Spleen (tissue), 13 donors: ENCODE results near the gene HTR2A. TPM values are rescaled to one million over a fixed set of nuclear protein-coding genes. Genes with fewer than 3 reads are reported as not detected.

Experiments
- DNase-seq: peaks from one replicate; pipeline ENCODE4 v3.0.0-alpha.2; 2020
- H3K27ac ChIP-seq, 8 donors: fragments of 200-600 bp; sonication (generic) in 7 of 8; 1 replicate in 4 of 8; 2 replicates in 4 of 8; pipeline versions ENCODE4 v1.5.0 to v1.8.0; 2016 to 2021; ENCODE audit warnings: inconsistent platforms in 4 of 8, mild to moderate bottlenecking in 4 of 8, moderate library complexity in 1 of 8
- H3K27me3 ChIP-seq, 7 donors: fragments of 200-600 bp; sonication (generic) in 6 of 7; replicated peaks in 1 of 7; 1 replicate in 4 of 7; 2 replicates in 3 of 7; pipeline versions ENCODE4 v1.5.0 to v1.8.0; 2016 to 2021; ENCODE audit warnings: inconsistent platforms in 3 of 7, mild to moderate bottlenecking in 1 of 7
- H3K36me3 ChIP-seq, 6 donors: fragments of 200-600 bp; sonication (generic) in 5 of 6; 1 replicate in 4 of 6; 2 replicates in 2 of 6; pipeline versions ENCODE4 v1.5.0 to v1.8.0; 2016 to 2021; ENCODE audit warnings: inconsistent platforms in 2 of 6
- H3K4me1 ChIP-seq, 6 donors: fragments of 200-600 bp; sonication (generic) in 5 of 6; 1 replicate in 3 of 6; 2 replicates in 3 of 6; pipeline versions ENCODE4 v1.5.0 to v1.8.0; 2016 to 2021; ENCODE audit warnings: inconsistent platforms in 3 of 6
- H3K4me3 ChIP-seq, 8 donors: fragments of 200-600 bp; sonication (generic) in 7 of 8; 1 replicate in 4 of 8; 2 replicates in 4 of 8; pipeline versions ENCODE4 v1.5.0 to v1.8.0; 2016 to 2021; ENCODE audit warnings: inconsistent platforms in 4 of 8, mild to moderate bottlenecking in 4 of 8, moderate library complexity in 2 of 8
- H3K9me3 ChIP-seq, 8 donors: fragments of 200-600 bp; sonication (generic) in 7 of 8; 1 replicate in 4 of 8; 2 replicates in 4 of 8; pipeline versions ENCODE4 v1.5.0 to v1.8.0; 2016 to 2021; ENCODE audit warnings: inconsistent platforms in 4 of 8
- CTCF ChIP-seq, 11 experiments: fragments of 200-600 bp in 7 of 11; fragments of 450-650 bp in 4 of 11; sonication (generic) in 4 of 11; IDR thresholded peaks in 8 of 11; conservative IDR thresholded peaks in 3 of 11; 1 replicate in 7 of 11; 2 replicates in 4 of 11; pipeline versions ENCODE4 v1.4.0 to v1.8.0; 2016 to 2021; ENCODE audit warnings: antibody characterized with exemption in 11 of 11, inconsistent platforms in 4 of 11, mild to moderate bottlenecking in 1 of 11
- POLR2A ChIP-seq, 3 donors: fragments of 450-650 bp; IDR thresholded peaks; one replicate each; pipeline ENCODE4 v1.5.1; 2017; ENCODE audit warnings: antibody characterized with exemption in 3 of 3, mild to moderate bottlenecking in 1 of 3
- POLR2AphosphoS5 ChIP-seq, 3 donors: sonication (generic); formaldehyde crosslinking; IDR thresholded peaks; one replicate each; pipeline ENCODE4 v1.5.1; 2017; ENCODE audit warnings: antibody characterized with exemption in 3 of 3
- WGBS, 5 donors: extraction: QIAGEN DNeasy Blood & Tissue Kit in 3 of 5; methylation state at CpG; one replicate each; pipeline versions ENCODE4 v1.1.5 to v1.1.7; 2013 to 2018; 5-methylcytosine and 5-hydroxymethylcytosine counted together
- intact Hi-C: fragments of 100-400 bp; cut with DNase I; formaldehyde crosslinking; loops from one replicate; pipeline ENCODE4 v1.15.0; 2023; ENCODE audit warnings: low total_unique reads
- long read RNA-seq, 2 donors: transcript quantifications; one replicate each; lab custom pipeline, GENCODE V29; 2026
- polyA plus RNA-seq, 3 donors: library from polyadenylated mRNA; stranded (reverse); fragments of 200-250 nt; gene quantifications; one replicate each; pipeline ENCODE4 v1.2.1, GENCODE V29; 2013
- total RNA-seq, 7 donors: library from RNA; depleted of rRNA in 3 of 7; stranded (reverse); fragments of >200 nt in 3 of 7; fragmentation: NEBNext Ultra II Directional in 4 of 7; extraction: Animal tissue kit (Norgen Biotek cat#: 25700) in 4 of 7; gene quantifications; one replicate each; pipeline versions ENCODE4 v1.1.0 to v1.2.1, GENCODE V29; 2016 to 2021
- donor health status: healthy with polysubstance abuse.
- donor health status: DM: no; HTN: no; CAD: no; lungs with moderate emphysema.
- donor health status: DM: no; HTN: no; CAD: no.
- donor health status: Bipolar disorder and iron deficiency.
- donor health status: healthy.
- donor health status: DM: no; HTN: no; CAD: no.
- donor health status: DM: yes; HTN: yes; CAD: no.

HTR2A gene
- total RNA-seq (under 1 TPM in 1 of 7 donors, not detected in 6; 0.07 TPM), polyA plus RNA-seq (under 1 TPM in 2 of 3 donors, not detected in 1; 0.03 to 0.15 TPM)
- long read RNA-seq, donor 1, full-length matches to known transcripts, result 2 of 2 reads
- long read RNA-seq, donor 1, partial matches to known transcripts, result 0 of 2 reads
- long read RNA-seq, donor 1, other reads (novel, unspliced or antisense), result 0 of 2 reads
- long read RNA-seq, donor 2, result 0 reads

GRCh38 chr13:46896341-46897137 lies at the start of gene HTR2A:
Gene HTR2A (minus strand): TSS chr13:46897053. CDS start chr13:46895906, 1,147 bp downstream.
- Histone ChIP-seq H3K27ac (no peak within 1 kb of the TSS), H3K27me3 (peaks cover 0 to 27% (median 11%) of the 10 kb centered on the region in 7 donors), H3K9me3 (no peaks in the 10 kb centered on the region), H3K36me3 (no peaks in the 10 kb centered on the region), H3K4me1 (peaks cover 0 to 32% (median 19%) of the 10 kb centered on the region in 6 donors), H3K4me3 (peak within 1 kb of the TSS in 4 of 8 donors; percentile 6 to 52 (median 18))
- 13 to 22% (median 14%) methylated on average over 13 of the region's 13 CpGs for WGBS, 5 donors
- intact Hi-C loops, result no loop called here
- DNase-seq, result peak; percentile 81
- TF ChIP-seq POLR2A (IDR thresholded peaks at IDR 0.05), result no peak
- no peak for TF ChIP-seq CTCF (IDR thresholded peaks at IDR 0.05 in 8 of 11, conservative IDR thresholded peaks at IDR 0.05 in 3 of 11)
- TF ChIP-seq POLR2AphosphoS5 (IDR thresholded peaks at IDR 0.05), result no peak

GRCh38 chr13:46936525-46936924 lies 39.7 kb upstream of the HTR2A start:
- Histone ChIP-seq H3K4me1 (no peaks in the 10 kb centered on the region), H3K9me3 (peaks cover 0 to 30% (median 8%) of the 10 kb centered on the region in 8 donors), H3K27me3 (no peaks in the 10 kb centered on the region), H3K36me3 (no peaks in the 10 kb centered on the region), H3K4me3 (no peak overlapping the region), H3K27ac (no peak overlapping the region)
- DNase-seq, result no peak
- TF ChIP-seq POLR2A (IDR thresholded peaks at IDR 0.05) (no peak), CTCF (IDR thresholded peaks at IDR 0.05 in 8 of 11, conservative IDR thresholded peaks at IDR 0.05 in 3 of 11) (no peak), POLR2AphosphoS5 (IDR thresholded peaks at IDR 0.05) (no peak)
- intact Hi-C loops, result no loop called here
- 80 to 96% (median 93%) methylated on average over 4 of the region's 4 CpGs for WGBS, 5 donors

- H3K36me3 ChIP-seq, result no peaks in the 10 kb centered on the region
- no peak overlapping the region for H3K27ac ChIP-seq
- H3K4me3 ChIP-seq, result no peak overlapping the region
- H3K9me3 ChIP-seq, result peaks cover 0 to 29% (median 7%) of the 10 kb centered on the region in 8 donors
- WGBS, 5 donors, result 71 to 83% (median 77%) methylated on average over 1 of the region's 1 CpG
- intact Hi-C loops, result no loop called here
- no peak for DNase-seq
- no peaks in the 10 kb centered on the region for H3K27me3 ChIP-seq
- H3K4me1 ChIP-seq, result no peaks in the 10 kb centered on the region
- TF ChIP-seq POLR2AphosphoS5 (IDR thresholded peaks at IDR 0.05) (no peak), POLR2A (IDR thresholded peaks at IDR 0.05) (no peak), CTCF (IDR thresholded peaks at IDR 0.05 in 8 of 11, conservative IDR thresholded peaks at IDR 0.05 in 3 of 11) (no peak)
These were observed 37.9 kb upstream of the HTR2A start for GRCh38 chr13:46934749-46935148.
